Fibroblast of villous mesenchyme (primary cell): Measurements from ENCODE around the gene CCL7. TPM values are rescaled to one million over a fixed set of nuclear protein-coding genes. Genes with fewer than 3 reads are reported as not detected.

ENCODE experiments used
- DNase-seq: peaks from one replicate; pipeline ENCODE4 v3.0.0-alpha.2; 2010; ENCODE audit warnings: low read depth
- H3K4me3 ChIP-seq: 2 replicates; pipeline ENCODE4 v1.5.1; 2011; ENCODE audit warnings: low read depth, mild to moderate bottlenecking, low read length
- CTCF ChIP-seq: IDR thresholded peaks from 2 replicates; pipeline ENCODE4 v1.5.1; 2012; ENCODE audit warnings: low read depth, mild to moderate bottlenecking, low read length; ENCODE audit not compliant: insufficient read depth
- total RNA-seq: library from RNA; depleted of rRNA; stranded (reverse); fragments of >200 nt; gene quantifications from 2 replicates; pipeline ENCODE4 v1.2.3, GENCODE V29; 2012

The CCL7 gene
- total RNA-seq, 1 donor, result 0.43 TPM

- H3K4me3 ChIP-seq, result no peak overlapping the region
Measured at GRCh38 chr17:34252444-34253138, 17.4 kb upstream of the CCL7 start.

GRCh38 chr17:34253139-34253525, 16.9 kb upstream of the CCL7 start:
- no peak overlapping the region for H3K4me3 ChIP-seq
- DNase-seq, result no peak
- no peak for TF ChIP-seq CTCF

More at GRCh38 chr17:34252444-34253138, 17.4 kb upstream of the CCL7 start:
- no peak for TF ChIP-seq CTCF
- peak; percentile 87 for DNase-seq

- H3K4me3 ChIP-seq, result no peak overlapping the region
- no peak for TF ChIP-seq CTCF
- DNase-seq, result peak; percentile 55
Measured at GRCh38 chr17:34254146-34254545, 15.9 kb upstream of the CCL7 start.

- DNase-seq, result peak; percentile 53
- TF ChIP-seq CTCF, result no peak
- peak within 1 kb of the TSS; percentile 48 for H3K4me3 ChIP-seq
Measured at GRCh38 chr17:34254651-34255380, 15.2 kb upstream of the CCL7 start, which contains the start of gene CCL2. CCL2 (plus strand) TSS chr17:34255285; CDS start chr17:34255350, 65 bp downstream.

GRCh38 chr17:34255381-34255732, 14.7 kb upstream of the CCL7 start:
- no peak for DNase-seq
- H3K4me3 ChIP-seq, result peak overlapping the region; percentile 48
- no peak for TF ChIP-seq CTCF

- H3K4me3 ChIP-seq, result peak overlapping the region; percentile 48
- no peak for DNase-seq
- no peak for TF ChIP-seq CTCF
Measured at GRCh38 chr17:34255841-34256240, 14.2 kb upstream of the CCL7 start.
